Endothelial cell of umbilical vein (primary cell): ENCODE results near the gene ERN2. TPM values are rescaled to one million over a fixed set of nuclear protein-coding genes. Genes with fewer than 3 reads are reported as not detected.

Experiments
- BruUV-seq: library from RNA; stranded (reverse); fragments of 400-500 nt; replicated peaks from 2 replicates; lab custom pipeline; 2021; lab: Mats Ljungman, UMichigan
- CTCF ChIA-PET: fragments of 300-600, 350-600 bp; sonication (Branson Sonifier 250); formaldehyde crosslinking; loops from one replicate; lab custom pipeline; 2021; ENCODE audit warnings: antibody characterized with exemption, inconsistent platforms; lab: Charles Lee
- POLR2A ChIA-PET: fragments of 300-600, 350-600 bp; sonication (Branson Sonifier 250); formaldehyde crosslinking; loops from one replicate; lab custom pipeline; 2021; ENCODE audit warnings: antibody characterized with exemption, inconsistent platforms; lab: Charles Lee
- DNase-seq: peaks from one replicate; pipeline ENCODE4 v3.0.0-alpha.2; 2011; ENCODE audit warnings: low read depth, low spot score
- FAIRE-seq: peaks from 2 replicates; lab custom pipeline; 2011; peaks lifted over from hg19 to GRCh38; lab: Jason Lieb, UNC
- H2AFZ ChIP-seq: 2 replicates; pipeline ENCODE4 v1.6.0; 2012; ENCODE audit warnings: low read depth, low read length, control low read depth, inconsistent platforms
- H3K27ac ChIP-seq: 2 replicates; pipeline ENCODE4 v1.5.1; 2011; ENCODE audit warnings: low read depth, mild to moderate bottlenecking, control low read depth, low read length, moderate library complexity; ENCODE audit not compliant: insufficient read depth
- H3K27me3 ChIP-seq, 2 experiments: 2 replicates each; pipeline versions ENCODE4 v1.6.0 to v1.6.1; 2011; ENCODE audit warnings: low read length in 2 of 2, mixed read lengths in 1 of 2; ENCODE audit not compliant: control insufficient read depth in 2 of 2, insufficient read depth in 2 of 2
- H3K36me3 ChIP-seq, 2 experiments: 2 replicates in 1 of 2; 3 replicates in 1 of 2; pipeline ENCODE4 v1.5.1; 2011; ENCODE audit warnings: low read length in 2 of 2, mild to moderate bottlenecking in 1 of 2, moderate library complexity in 1 of 2; ENCODE audit not compliant: control insufficient read depth in 2 of 2, insufficient read depth in 2 of 2; ENCODE audit errors: extremely low read depth in 1 of 2
- H3K4me1 ChIP-seq: 3 replicates; pipeline ENCODE4 v1.5.1; 2011; ENCODE audit warnings: mild to moderate bottlenecking, low read length; ENCODE audit not compliant: control insufficient read depth, insufficient read depth; ENCODE audit errors: extremely low read depth
- H3K4me2 ChIP-seq: 2 replicates; pipeline ENCODE4 v1.6.1; 2011; ENCODE audit warnings: low read length, control low read depth, mixed read lengths; ENCODE audit not compliant: insufficient read depth
- H3K4me3 ChIP-seq, 3 experiments: fragments of 200-600 bp in 1 of 3; sonication (generic), shearing (Covaris generic) in 1 of 3; replicated peaks in 1 of 3; 2 replicates each; pipeline ENCODE4 v1.5.1; 2011 to 2016; ENCODE audit warnings: control low read depth in 3 of 3, low read length in 3 of 3, mild to moderate bottlenecking in 2 of 3, inconsistent platforms in 1 of 3, low read depth in 1 of 3, moderate library complexity in 1 of 3; ENCODE audit not compliant: insufficient read depth in 1 of 3
- H3K79me2 ChIP-seq: 2 replicates; pipeline ENCODE4 v1.6.0; 2012; ENCODE audit warnings: low read length, inconsistent platforms; ENCODE audit not compliant: control insufficient read depth, insufficient read depth
- H3K9ac ChIP-seq: replicated peaks from 2 replicates; pipeline ENCODE3; 2011; ENCODE audit warnings: low read length, control low read depth; ENCODE audit not compliant: insufficient read depth; ENCODE audit errors: extremely low read depth
- H3K9me1 ChIP-seq: replicated peaks from 3 replicates; pipeline ENCODE4 v1.6.0; 2011; ENCODE audit warnings: mild to moderate bottlenecking, low read length; ENCODE audit not compliant: control insufficient read depth, insufficient read depth; ENCODE audit errors: extremely low read depth
- H3K9me3 ChIP-seq: replicated peaks from 2 replicates; pipeline ENCODE4 v1.5.1; 2012; ENCODE audit warnings: low read length, inconsistent platforms; ENCODE audit not compliant: control insufficient read depth, insufficient read depth
- H4K20me1 ChIP-seq: replicated peaks from 2 replicates; pipeline ENCODE3; 2011; ENCODE audit warnings: mild to moderate bottlenecking, low read length; ENCODE audit not compliant: control insufficient read depth, insufficient read depth; ENCODE audit errors: extremely low read depth
- CTCF ChIP-seq, 2 donors: IDR thresholded peaks; 1 replicate in 1 of 2; 2 replicates in 1 of 2; pipeline ENCODE4 v1.5.1; 2011; ENCODE audit warnings: low read length in 2 of 2, mild to moderate bottlenecking in 2 of 2, moderate library complexity in 2 of 2, control low read depth in 1 of 2, inconsistent platforms in 1 of 2, low read depth in 1 of 2; ENCODE audit not compliant: insufficient read depth in 1 of 2; ENCODE audit errors: extremely low read depth in 1 of 2
- EZH2 ChIP-seq: IDR thresholded peaks from 2 replicates; pipeline ENCODE4 v1.6.1; 2012; ENCODE audit warnings: borderline replicate concordance, low read depth, mild to moderate bottlenecking, moderate library complexity, low read length, inconsistent platforms; ENCODE audit not compliant: severe bottlenecking
- FOS ChIP-seq: IDR thresholded peaks from 2 replicates; pipeline ENCODE4 v1.6.1; 2011; ENCODE audit warnings: mild to moderate bottlenecking, low read length, moderate library complexity, borderline replicate concordance; ENCODE audit not compliant: insufficient read depth
- GATA2 ChIP-seq: IDR thresholded peaks from 2 replicates; pipeline ENCODE4 v1.7.0; 2011; ENCODE audit warnings: low read depth, mild to moderate bottlenecking, moderate library complexity, mixed read lengths, low read length; ENCODE audit not compliant: insufficient read length, insufficient read depth
- JUN ChIP-seq: IDR thresholded peaks from 2 replicates; pipeline ENCODE4 v1.6.1; 2011; ENCODE audit warnings: borderline replicate concordance, low read depth; ENCODE audit not compliant: insufficient read length, insufficient read depth
- MAX ChIP-seq: IDR thresholded peaks from 2 replicates; pipeline ENCODE4 v1.6.1; 2011; ENCODE audit not compliant: insufficient read depth, insufficient read length
- MYC ChIP-seq: IDR thresholded peaks from one replicate; pipeline ENCODE4 v1.6.1; 2011; ENCODE audit warnings: mild to moderate bottlenecking, low read depth, low read length
- POLR2A ChIP-seq: IDR thresholded peaks from 2 replicates; pipeline ENCODE4 v1.6.1; 2012; ENCODE audit warnings: low read depth, mild to moderate bottlenecking, control low read depth, low read length
- POLR2AphosphoS5 ChIP-seq: IDR thresholded peaks from 2 replicates; pipeline ENCODE4 v1.6.1; 2012; ENCODE audit warnings: low read depth, mild to moderate bottlenecking, control low read depth, low read length, moderate library complexity; ENCODE audit not compliant: insufficient read depth
- dilution Hi-C: fragments of 300-500 bp; cut with MboI; formaldehyde crosslinking; loops from one replicate; pipeline ENCODE4 v1.15.0; 2019; ENCODE audit warnings: low sequenced_read_pairs; ENCODE audit not compliant: extremely low pct_ligation_motif_present
- intact Hi-C: fragments of 100-400 bp; cut with micrococcal nuclease; formaldehyde crosslinking; loops from one replicate; pipeline ENCODE4 v1.10.0; 2022
- polyA plus RNA-seq, 4 experiments: library from polyadenylated mRNA; depleted of rRNA in 3 of 4; stranded (reverse) in 3 of 4; unstranded in 1 of 4; fragments of >200 nt; gene quantifications; 2 replicates each; pipeline versions ENCODE4 v1.2.1 to v1.2.3, GENCODE V29; 2011 to 2012; ENCODE audit warnings: missing spikeins in 1 of 4
- total RNA-seq: library from RNA; stranded (reverse); gene quantifications from 2 replicates; pipeline ENCODE4 v1.2.3, GENCODE V29; 2021

ERN2 gene
- total and polyA plus RNA-seq, 2 donors (not counting 3 experiments of a cell fraction or from before 2014, with no cell fraction given), result 0.15 TPM; not detected in 1

- Histone ChIP-seq H3K9ac (no peak overlapping the region), H3K9me3 (no peaks in the 10 kb centered on the region), H3K4me2 (no peak overlapping the region), H3K36me3 (no peaks in the 10 kb centered on the region), H3K4me1 (no peaks in the 10 kb centered on the region), H3K27ac (no peak overlapping the region), H2AFZ (no peak overlapping the region), H3K79me2 (no peaks in the 10 kb centered on the region), H4K20me1 (no peaks in the 10 kb centered on the region), H3K4me3 (no peak overlapping the region), H3K27me3 (peaks cover 1 to 2% of the 10 kb centered on the region in 2 experiments), H3K9me1 (no peaks in the 10 kb centered on the region)
- CTCF ChIA-PET, result no interaction called here
- no TSS peak for BruUV-seq
- dilution Hi-C loops (no loop called here), intact Hi-C loops (no loop called here)
- DNase-seq, result no peak
- POLR2A ChIA-PET, result no interaction called here
- FAIRE-seq, result no peak
- no peak for TF ChIP-seq POLR2A
- TF ChIP-seq MYC, result no peak
- TF ChIP-seq EZH2, result no peak
- no peak for TF ChIP-seq JUN
- TF ChIP-seq POLR2AphosphoS5, result no peak
- TF ChIP-seq GATA2, result no peak
- TF ChIP-seq MAX, result no peak
- no peak for TF ChIP-seq FOS
- no peak for TF ChIP-seq CTCF (IDR thresholded peaks at IDR 0.05; ENCODE audit: extremely low read depth in 1 of 2, insufficient read depth in 1 of 2, low read depth in 1 of 2, low read length in 2 of 2)
Measured at GRCh38 chr16:23699100-23699499, 13.9 kb downstream of the ERN2 start.
